COLO668 (cell line): ENCODE results near the gene ABHD6.

Experiments used
- DNase-seq: peaks from one replicate; lab custom pipeline; 2025; ENCODE audit not compliant: unreplicated experiment; lab: John Stamatoyannopoulos, UW

ABHD6 gene

GRCh38 chr3:58341376-58341775, 103.8 kb downstream of the ABHD6 start:
- no peak for DNase-seq

GRCh38 chr3:58342676-58343075, 105.1 kb downstream of the ABHD6 start:
- DNase-seq: no peak
